Small intestine (tissue), 7 donors: ENCODE data around the gene AFF1. TPM values are rescaled to one million over a fixed set of nuclear protein-coding genes. Genes with fewer than 3 reads are reported as not detected.
A peak's percentile ranks its signal among the peaks of the same experiment; 100 is the strongest.
"Not testable (repeated sequence)": the region's sequence is repeated elsewhere in the genome, so short reads cannot be mapped to it uniquely, and the experiment has no call there.

Experiments
- DNase-seq, 2 donors: peaks; one replicate each; pipeline versions ENCODE4 v3.0.0 to v3.0.0-alpha.2; 2013
- FAIRE-seq: peaks from 2 replicates; lab custom pipeline; 2012; peaks lifted over from hg19 to GRCh38; lab: Jason Lieb, UNC
- H3K27ac ChIP-seq, 3 donors: one replicate each; pipeline ENCODE4 v1.5.1; 2013; ENCODE audit warnings: low read length in 2 of 3, mild to moderate bottlenecking in 2 of 3, control low read depth in 1 of 3, inconsistent platforms in 1 of 3, low read depth in 1 of 3, moderate library complexity in 1 of 3
- H3K27me3 ChIP-seq, 3 donors: one replicate each; pipeline ENCODE4 v1.6.1; 2013; ENCODE audit warnings: low read length in 3 of 3, inconsistent platforms in 1 of 3; ENCODE audit not compliant: control insufficient read depth in 3 of 3, insufficient read depth in 3 of 3
- H3K36me3 ChIP-seq, 3 donors: one replicate each; pipeline ENCODE4 v1.6.1; 2013; ENCODE audit warnings: low read length in 3 of 3, inconsistent platforms in 1 of 3, low read depth in 1 of 3, mild to moderate bottlenecking in 1 of 3, moderate library complexity in 1 of 3; ENCODE audit not compliant: control insufficient read depth in 3 of 3, insufficient read depth in 2 of 3
- H3K4me1 ChIP-seq, 3 donors: one replicate each; pipeline ENCODE4 v1.6.1; 2013; ENCODE audit warnings: low read length in 2 of 3, inconsistent platforms in 1 of 3, low read depth in 1 of 3, mild to moderate bottlenecking in 1 of 3, moderate library complexity in 1 of 3; ENCODE audit not compliant: control insufficient read depth in 3 of 3, insufficient read depth in 2 of 3
- H3K4me3 ChIP-seq, 3 donors: one replicate each; pipeline ENCODE4 v1.5.1; 2013; ENCODE audit warnings: low read length in 3 of 3, control low read depth in 1 of 3, inconsistent platforms in 1 of 3, low read depth in 1 of 3, mild to moderate bottlenecking in 1 of 3, moderate library complexity in 1 of 3
- H3K9me3 ChIP-seq, 2 donors: one replicate each; pipeline ENCODE4 v1.6.1; 2013; ENCODE audit warnings: low read depth in 1 of 2, low read length in 1 of 2; ENCODE audit not compliant: control insufficient read depth in 2 of 2, insufficient read depth in 1 of 2
- WGBS, 3 donors: extraction: QIAGEN DNeasy Blood & Tissue Kit; methylation state at CpG; one replicate each; pipeline ENCODE4 v1.1.7; 2013; 5-methylcytosine and 5-hydroxymethylcytosine counted together
- polyA plus RNA-seq, 4 donors: library from polyadenylated mRNA; stranded (reverse) in 3 of 4; unstranded in 1 of 4; fragments of 200-250 nt in 3 of 4; fragments of 120-200 nt in 1 of 4; gene quantifications; one replicate each; pipeline versions ENCODE4 v1.2.1 to v1.2.3, GENCODE V29; 2013
- donor health status: healthy with polysubstance abuse.
- donor health status: control.
- donor health status: control.
- donor health status: Bipolar disorder and iron deficiency.
- donor health status: healthy.

The AFF1 gene
- polyA plus RNA-seq, 4 donors = 5.4 to 50.7 (median 10.4) TPM

DNA sequence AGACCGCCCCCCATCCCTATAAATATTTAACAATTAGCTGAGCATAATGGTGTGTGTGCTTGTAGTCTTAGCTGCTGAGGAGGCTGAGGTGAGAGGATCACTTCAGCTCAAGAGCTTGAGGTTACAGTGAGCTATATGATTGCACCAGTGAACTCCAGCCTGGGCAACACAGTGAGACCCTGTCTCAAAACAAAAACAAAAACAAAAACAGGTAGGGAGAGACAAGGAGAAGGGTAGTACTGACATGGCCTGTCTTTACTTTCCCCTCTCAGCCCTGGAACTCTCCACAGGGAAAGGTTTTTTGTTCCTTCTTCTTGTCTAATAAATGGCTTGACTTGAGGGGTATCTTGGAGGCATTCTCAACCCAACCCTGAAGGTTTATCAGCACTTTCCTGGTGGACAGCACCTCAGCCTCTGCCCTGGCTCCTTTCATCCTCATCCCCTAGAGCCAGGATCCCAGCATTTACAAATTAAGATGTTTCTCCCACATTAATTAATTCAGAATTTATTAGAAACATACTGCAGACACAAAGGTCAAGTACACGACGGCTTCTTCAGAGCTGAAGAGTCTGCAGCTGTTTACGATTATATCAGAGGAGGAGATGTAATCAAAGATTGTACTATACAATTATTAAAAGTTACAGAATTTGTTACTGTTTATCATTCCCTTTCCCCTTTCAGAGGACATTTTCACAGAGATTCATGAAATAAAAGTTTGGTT, 131.8 kb downstream of the AFF1 start:
- no peak overlapping the region for H3K27ac ChIP-seq
- H3K27me3 ChIP-seq = no peaks in the 10 kb centered on the region
- H3K4me3 ChIP-seq = no peak overlapping the region
- peaks cover 0 to 15% (median 0%) of the 10 kb centered on the region in 3 donors for H3K36me3 ChIP-seq
- H3K4me1 ChIP-seq = peaks cover 0 to 13% (median 4%) of the 10 kb centered on the region in 3 donors
- no peak for DNase-seq
- FAIRE-seq = no peak
- WGBS, 3 donors = 63 to 71% (median 64%) methylated on average over 4 of the region's 4 CpGs
- no peaks in the 10 kb centered on the region for H3K9me3 ChIP-seq

DNA sequence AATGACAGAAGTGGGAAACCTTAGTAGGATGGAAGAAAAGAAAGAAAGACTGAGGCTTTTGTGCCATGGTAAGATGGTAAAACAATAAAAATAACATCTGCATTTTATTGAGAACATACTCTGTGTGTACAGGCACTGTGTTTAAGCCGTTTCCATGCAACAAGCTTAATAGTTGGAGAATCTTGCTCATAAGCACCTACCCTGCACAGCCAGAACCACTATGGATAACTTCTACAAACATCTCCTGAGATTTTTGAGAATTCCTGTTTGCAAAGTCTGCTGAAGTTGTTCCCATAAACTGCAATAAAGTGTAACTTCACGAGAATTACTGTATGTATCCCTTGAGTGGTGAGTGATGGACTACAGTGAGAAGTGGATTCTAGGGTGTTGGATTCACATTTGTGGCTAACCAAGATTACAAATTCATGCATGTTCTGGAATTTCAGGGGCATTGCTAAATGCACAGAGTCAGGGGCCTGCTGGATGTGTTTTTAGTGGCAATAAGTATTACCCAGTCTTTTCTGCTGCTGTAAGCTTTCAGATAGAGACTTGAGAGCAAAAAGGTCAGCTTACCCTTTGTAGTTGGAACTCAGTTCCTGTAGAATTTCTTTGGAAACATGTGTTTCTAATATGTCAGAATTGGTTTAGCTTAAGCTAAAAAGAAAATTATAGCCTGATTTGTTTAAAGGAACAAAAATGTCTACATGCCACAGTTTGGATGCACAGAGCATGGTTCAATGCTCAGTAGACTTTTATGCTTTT, 132.5 kb downstream of the AFF1 start:
- peaks cover 0 to 12% (median 5%) of the 10 kb centered on the region in 3 donors for H3K4me1 ChIP-seq
- WGBS, 3 donors = 59 to 79% (median 69%) methylated on average over 2 of the region's 2 CpGs
- H3K4me3 ChIP-seq = no peak overlapping the region
- DNase-seq = no peak
- H3K9me3 ChIP-seq = no peaks in the 10 kb centered on the region
- no peak overlapping the region for H3K27ac ChIP-seq
- no peaks in the 10 kb centered on the region for H3K27me3 ChIP-seq
- peaks cover 0 to 13% (median 0%) of the 10 kb centered on the region in 3 donors for H3K36me3 ChIP-seq
- FAIRE-seq = no peak

DNA sequence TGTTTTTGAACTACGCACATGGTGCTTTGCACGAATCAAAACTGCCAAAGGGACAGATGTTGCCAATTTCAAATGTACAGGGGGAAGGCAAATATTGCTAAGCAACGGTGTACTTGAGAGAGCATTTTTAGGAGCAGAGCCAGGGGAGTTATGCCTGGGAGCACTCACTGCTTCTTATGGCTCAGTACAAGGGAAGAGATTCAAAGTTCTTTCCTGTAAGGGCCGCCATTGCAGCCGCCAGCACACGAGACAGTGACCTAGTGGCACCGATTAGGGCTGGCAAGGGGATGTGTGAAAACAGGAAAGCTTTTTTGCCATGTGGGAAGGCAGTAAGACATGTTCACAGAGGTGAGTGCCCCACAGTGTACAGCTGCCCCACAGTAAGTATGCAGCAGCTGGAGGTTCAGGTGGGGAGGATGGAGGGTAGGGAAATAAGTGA, 133.8 kb downstream of the AFF1 start:
- no peaks in the 10 kb centered on the region for H3K9me3 ChIP-seq
- WGBS, 3 donors = 69 to 79% (median 70%) methylated on average over 7 of the region's 7 CpGs
- no peak overlapping the region for H3K4me3 ChIP-seq
- H3K27ac ChIP-seq = no peak overlapping the region
- FAIRE-seq (no peak), DNase-seq (no peak)
- H3K27me3 ChIP-seq = no peaks in the 10 kb centered on the region
- peaks cover 0 to 10% (median 0%) of the 10 kb centered on the region in 3 donors for H3K36me3 ChIP-seq
- peaks cover 0 to 19% (median 12%) of the 10 kb centered on the region in 3 donors for H3K4me1 ChIP-seq

DNA sequence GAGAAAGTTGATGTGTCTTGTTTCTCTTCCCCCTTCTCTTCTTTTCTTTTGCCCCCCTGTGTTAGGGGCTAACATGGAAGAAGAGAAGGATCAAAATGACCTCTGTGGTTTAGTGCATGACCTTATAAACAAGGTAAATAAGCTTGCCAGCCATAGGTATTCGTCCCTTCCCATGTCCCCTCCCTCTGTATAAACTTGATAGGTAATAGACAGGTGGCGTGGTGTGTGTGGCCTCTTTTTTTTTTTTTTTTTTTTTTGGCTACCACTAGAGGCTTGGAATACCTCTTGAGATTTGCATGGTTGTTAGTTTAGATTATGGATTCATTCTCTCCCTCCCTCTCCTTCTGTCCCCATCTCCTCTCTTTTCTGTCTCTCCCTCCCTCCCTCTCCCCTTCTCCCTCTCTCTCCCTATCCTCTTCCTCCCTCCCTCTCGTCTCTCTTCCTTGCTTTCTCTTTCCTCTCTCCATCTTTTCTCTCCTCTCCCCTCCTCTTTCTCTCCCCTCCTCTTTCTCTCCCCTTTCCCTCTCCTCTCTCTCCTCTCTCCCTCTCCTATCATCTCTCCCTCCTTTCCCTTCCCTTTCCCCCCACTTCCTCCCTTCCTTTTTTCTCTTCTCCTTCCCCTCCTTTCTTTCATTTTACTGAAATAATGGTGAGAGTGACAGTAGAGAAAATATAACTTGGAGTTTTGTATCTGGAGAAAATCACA, 134.4 kb downstream of the AFF1 start:
- no peak for DNase-seq
- no peaks in the 10 kb centered on the region for H3K9me3 ChIP-seq
- WGBS, 3 donors = 55 to 77% (median 67%) methylated on average over 3 of the region's 3 CpGs
- H3K4me3 ChIP-seq = no peak overlapping the region
- H3K27me3 ChIP-seq = no peaks in the 10 kb centered on the region
- FAIRE-seq = no peak
- H3K27ac ChIP-seq = no peak overlapping the region
- peaks cover 0 to 10% (median 0%) of the 10 kb centered on the region in 3 donors for H3K36me3 ChIP-seq
- peaks cover 0 to 25% (median 13%) of the 10 kb centered on the region in 3 donors for H3K4me1 ChIP-seq

GRCh38 chr4:87071401-87071800, 136.6 kb downstream of the AFF1 start:
- FAIRE-seq (no peak), DNase-seq (peak in 1 of 2 donors; percentile 38)
- WGBS, 3 donors = 70 to 82% (median 76%) methylated on average over 3 of the region's 3 CpGs
- no peaks in the 10 kb centered on the region for H3K9me3 ChIP-seq
- no peak overlapping the region for H3K4me3 ChIP-seq
- H3K36me3 ChIP-seq = peaks cover 0 to 3% (median 0%) of the 10 kb centered on the region in 3 donors
- H3K4me1 ChIP-seq = peaks cover 0 to 27% (median 13%) of the 10 kb centered on the region in 3 donors
- no peaks in the 10 kb centered on the region for H3K27me3 ChIP-seq
- no peak overlapping the region for H3K27ac ChIP-seq

DNA sequence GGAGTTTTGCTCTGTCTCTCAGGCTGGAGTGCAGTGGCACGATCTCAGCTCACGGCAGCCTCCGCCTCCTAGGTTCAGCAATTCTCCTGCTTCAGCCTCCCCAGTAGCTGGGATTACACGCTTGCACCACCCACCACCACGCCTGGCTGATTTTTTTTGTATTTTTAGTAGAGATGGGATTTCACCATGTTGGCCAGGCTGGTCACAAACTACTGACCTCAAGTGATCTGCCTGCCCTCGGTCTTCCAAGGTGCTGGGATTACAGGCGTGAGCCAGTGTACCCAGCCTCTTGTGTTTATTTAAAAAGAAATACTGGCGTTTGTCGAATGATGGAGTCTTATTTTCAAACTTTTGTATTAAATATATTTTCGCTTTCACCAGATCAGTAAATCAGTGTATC, 137.7 kb downstream of the AFF1 start:
- H3K27me3 ChIP-seq, FAIRE-seq, H3K36me3 ChIP-seq, H3K27ac ChIP-seq, H3K9me3 ChIP-seq, H3K4me3 ChIP-seq, DNase-seq: not testable (repeated sequence)
- 90 to 94% (median 93%) methylated on average over 10 of the region's 10 CpGs for WGBS, 3 donors
- peaks cover 0 to 27% (median 13%) of the 10 kb centered on the region in 3 donors for H3K4me1 ChIP-seq

DNA sequence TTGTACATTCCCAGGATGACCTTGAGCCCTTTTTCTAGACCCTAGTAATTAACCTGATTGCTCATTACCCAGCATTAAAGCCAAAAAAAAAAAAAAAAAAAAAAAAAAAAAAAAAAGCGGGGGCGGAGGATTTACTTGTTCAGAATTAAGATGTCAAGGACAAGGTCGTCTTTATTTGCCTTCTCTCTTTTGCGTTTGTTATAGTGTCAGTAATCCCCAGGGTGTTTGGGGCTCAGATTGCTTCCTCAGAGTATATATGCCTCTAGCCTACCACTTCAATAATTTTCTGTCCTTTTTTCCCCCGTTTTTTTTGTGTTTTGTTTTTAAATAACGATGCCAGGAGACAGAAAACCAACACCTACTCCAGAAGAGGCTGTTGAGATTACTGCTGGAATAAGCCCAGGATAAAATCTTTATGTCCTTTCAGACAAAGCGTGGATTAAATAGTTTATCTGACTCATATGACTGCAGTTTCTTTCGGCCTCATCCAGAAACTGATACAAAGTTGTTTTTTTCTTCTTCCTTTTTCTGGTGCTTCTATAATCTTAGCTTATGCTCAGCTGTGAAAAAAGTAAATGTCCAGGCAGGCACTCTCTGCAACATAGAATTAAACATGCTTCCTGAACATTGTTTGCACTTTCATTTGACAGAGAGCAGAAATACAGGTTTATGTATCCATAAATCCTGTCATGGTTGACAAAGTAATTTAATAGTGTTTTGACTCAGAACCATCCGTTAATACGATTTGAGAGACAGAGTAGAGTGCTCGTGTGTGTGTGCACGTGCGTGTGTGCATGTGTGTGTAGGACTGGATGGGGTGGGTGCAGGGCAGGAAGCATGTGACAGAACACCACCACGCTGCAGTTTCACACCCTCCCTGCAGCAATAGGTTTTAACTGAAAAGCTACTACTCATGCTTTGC, 138.6 kb downstream of the AFF1 start:
- Histone ChIP-seq H3K9me3 (no peaks in the 10 kb centered on the region), H3K36me3 (peaks cover 0 to 3% (median 0%) of the 10 kb centered on the region in 3 donors), H3K27me3 (no peaks in the 10 kb centered on the region), H3K4me1 (peaks cover 0 to 27% (median 16%) of the 10 kb centered on the region in 3 donors), H3K4me3 (no peak overlapping the region), H3K27ac (peak overlapping the region in 2 of 3 donors; percentile 9 to 27)
- FAIRE-seq = no peak
- WGBS, 3 donors = 29 to 40% (median 38%) methylated on average over 14 of the region's 14 CpGs
- DNase-seq = peak in 1 of 2 donors; percentile 51
